Measurements from ENCODE around the gene MGAT4B.
A peak's percentile ranks its signal among the peaks of the same experiment; 100 is the strongest.
"Not testable (repeated sequence)": the region's sequence is repeated elsewhere in the genome, so short reads cannot be mapped to it uniquely, and the experiment has no call there.

MGAT4B gene

GRCh38 chr5:179794171-179794570, 12.5 kb downstream of the MGAT4B start:
- peak; percentile 21 for DNase-seq

- peak; percentile 86 for DNase-seq
These were observed 13.1 kb downstream of the MGAT4B start, which contains the start of gene LTC4S for GRCh38 chr5:179793468-179794139. TSS of gene LTC4S (plus strand) at chr5:179793986. CDS start at chr5:179794081, 95 bp downstream.

GRCh38 chr5:179792612-179793467, 13.8 kb downstream of the MGAT4B start:
- peak; percentile 25 for DNase-seq

DNA sequence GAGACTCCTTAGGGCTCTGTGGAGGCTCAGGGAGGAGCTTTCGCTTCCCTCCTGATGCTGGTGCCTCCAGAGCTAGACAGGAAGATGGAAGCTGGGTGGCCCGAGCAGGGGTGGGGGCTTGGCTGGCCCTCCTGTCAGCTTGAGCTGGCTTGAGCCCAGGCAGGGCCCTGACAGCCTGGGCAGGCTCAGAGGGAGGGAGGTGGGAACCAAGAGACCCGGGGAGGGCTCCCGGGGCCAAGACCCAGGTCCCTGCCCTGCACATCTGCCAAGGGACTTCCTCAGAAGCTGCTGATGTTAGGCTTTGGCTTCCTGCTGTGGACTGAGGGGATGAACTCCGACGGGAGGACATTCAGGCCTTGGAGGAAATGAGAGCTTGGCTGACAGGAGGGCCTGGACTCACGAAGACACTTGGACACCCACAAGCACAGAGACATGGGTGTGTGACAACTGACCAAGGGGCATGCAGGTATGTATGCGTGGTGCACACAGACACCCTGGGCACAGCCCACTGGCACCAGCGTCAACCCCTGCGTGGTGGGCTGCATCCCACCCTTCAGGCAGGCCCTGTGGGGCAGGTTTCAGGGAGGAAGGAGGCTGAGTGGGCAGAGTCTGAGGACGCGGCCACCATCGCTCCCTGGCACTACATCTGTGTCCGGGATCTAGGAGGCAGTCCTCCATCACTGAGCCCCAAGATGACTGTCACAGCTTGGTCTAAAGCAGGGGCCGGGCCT, 14.6 kb downstream of the MGAT4B start:
- peak; percentile 41 for DNase-seq

GRCh38 chr5:179789278-179789677, 17.4 kb downstream of the MGAT4B start:
- DNase-seq = not testable (repeated sequence)

DNA sequence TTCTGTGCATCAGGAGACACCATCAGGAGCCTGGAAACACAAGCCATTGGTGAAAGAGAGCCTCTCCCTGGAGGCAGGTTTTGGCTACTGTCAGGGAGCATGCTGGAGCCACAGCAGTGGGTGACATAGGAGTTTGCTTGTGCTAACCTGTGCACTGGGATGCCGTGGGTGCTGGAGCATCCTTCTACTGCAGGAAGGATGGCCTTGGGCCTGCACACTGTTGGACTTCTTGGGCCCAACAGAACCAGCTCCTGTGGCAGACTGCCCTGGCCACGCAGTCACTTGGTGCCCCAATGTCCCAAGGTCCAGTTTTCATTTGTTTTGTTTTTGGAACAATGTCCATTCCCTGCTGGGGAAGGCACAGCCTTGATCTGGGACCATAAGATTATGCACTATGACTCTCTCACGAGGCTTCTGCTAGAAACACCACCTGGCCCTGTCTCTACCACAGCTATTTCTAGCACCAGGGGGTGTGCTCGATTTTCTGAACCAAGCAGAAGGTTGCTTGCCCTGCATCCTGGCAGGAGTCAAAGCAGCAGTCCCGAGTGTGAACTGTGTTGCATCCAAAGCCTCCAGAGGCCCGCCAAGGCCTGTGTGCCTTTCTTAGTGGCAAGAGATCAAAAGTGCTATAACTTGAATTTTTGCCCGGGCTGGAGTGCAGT, 18.3 kb downstream of the MGAT4B start:
- DNase-seq = no peak

- no peak for DNase-seq
These were observed 19.8 kb downstream of the MGAT4B start for GRCh38 chr5:179786861-179787260.

- DNase-seq = no peak
These were observed 23.5 kb downstream of the MGAT4B start for GRCh38 chr5:179783128-179783527.

DNA sequence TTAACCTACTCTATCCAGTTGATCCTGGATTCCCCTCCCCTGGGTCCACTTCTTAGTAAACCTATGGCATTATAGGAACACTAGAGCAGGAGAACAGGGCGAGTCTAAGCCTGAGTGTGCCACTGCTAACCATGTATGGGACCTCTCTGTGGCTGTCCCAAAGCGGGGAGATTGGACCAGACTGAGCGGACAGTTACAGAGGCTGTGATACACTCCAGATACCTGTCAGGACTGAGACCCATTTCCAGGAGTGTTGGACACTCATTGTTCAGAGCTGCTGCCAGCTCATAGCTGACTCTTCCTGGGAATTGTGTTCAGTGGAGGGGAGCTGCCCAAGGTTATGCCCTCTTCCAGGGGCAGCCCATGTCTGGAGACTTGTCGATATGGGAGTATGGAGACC, 24.8 kb downstream of the MGAT4B start:
- DNase-seq = no peak

- no peak for DNase-seq
These were observed 26.3 kb downstream of the MGAT4B start for GRCh38 chr5:179780362-179780761.

DNA sequence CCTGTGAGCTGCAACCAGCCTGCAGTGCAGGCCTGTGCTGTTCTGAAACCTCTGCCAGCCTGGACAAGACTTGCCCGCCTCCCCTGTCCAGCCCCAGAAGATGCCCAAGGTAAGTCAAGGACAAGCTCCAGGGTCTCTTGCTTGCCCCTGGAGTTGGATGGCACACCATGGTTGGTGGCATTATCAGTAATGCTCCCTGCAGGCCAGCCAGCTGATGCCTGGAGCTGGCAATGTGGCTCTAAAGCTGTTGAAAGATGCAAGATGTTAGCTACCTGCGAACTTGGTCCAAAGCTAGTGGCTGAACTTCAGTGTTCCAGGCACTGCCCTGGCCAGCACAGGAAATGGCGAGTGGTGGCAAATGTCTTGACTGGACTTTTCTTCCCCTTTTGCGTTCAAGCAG, 26.8 kb downstream of the MGAT4B start:
- no peak for DNase-seq

DNA sequence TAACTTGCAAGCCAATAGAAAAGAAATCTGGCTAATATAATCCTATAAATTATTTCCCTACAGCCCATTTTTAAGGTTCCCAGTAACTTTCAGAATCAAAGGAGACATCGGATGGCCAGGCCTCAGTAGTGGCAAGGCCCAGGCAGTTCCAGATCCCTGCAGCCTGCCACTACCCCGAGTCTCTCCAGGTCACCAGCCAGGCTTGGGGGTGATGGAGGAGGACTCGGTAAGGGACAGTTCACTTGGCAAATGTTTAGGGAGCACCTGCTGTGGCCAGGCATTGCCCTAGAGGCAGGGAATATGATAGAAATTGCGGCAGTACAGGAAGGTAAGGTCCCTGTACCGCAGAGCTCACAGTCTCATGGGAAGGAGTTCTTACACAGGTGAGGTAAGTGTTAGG, 28.1 kb downstream of the MGAT4B start:
- DNase-seq = no peak

GRCh38 chr5:179777909-179778308, 28.8 kb downstream of the MGAT4B start:
- DNase-seq = no peak

- DNase-seq = no peak
These were observed 29.2 kb downstream of the MGAT4B start for GRCh38 chr5:179777456-179777855.

DNA sequence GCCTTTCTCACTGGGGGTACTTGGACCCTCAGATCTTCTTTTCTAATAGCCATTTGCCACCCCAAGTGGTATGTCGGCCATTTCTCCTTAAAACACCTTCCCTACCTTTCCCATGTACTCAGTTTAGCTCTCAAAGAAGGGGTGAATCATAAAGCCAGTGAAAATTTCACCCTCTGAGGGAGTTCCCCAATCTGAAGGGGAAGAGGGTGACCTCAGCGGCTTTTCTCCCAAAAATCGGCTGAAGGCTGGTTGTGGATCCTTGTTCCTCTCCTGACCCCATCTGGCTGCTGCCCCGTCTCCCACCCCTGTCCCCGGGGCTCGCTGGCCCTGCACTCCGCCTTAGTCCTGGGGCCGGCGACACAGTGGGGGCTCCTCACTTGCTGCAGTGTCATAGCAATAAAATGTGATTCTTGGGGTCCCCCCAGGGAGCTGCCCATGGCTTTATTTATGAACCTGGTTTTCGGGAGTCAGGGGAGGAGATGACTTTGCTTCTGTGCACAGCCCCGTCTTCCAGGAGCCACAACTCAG, 30.2 kb downstream of the MGAT4B start:
- DNase-seq = no peak

DNA sequence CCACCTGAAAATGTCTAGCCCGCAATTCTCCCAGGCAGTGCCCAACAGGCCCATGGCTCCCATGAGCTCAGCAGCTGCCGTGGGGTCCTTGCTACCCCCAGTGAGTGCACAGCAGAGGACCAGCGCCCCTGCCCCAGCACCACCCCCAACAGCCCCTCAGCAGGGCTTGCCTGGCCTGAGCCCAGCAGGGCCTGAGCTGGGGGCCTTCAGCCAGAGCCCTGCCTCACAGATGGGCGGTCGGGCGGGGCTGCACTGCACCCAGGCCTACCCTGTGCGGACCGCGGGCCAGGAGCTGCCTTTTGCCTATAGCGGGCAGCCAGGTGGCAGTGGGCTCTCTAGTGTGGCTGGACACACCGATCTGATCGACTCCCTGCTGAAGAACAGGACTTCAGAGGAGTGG, 32.2 kb downstream of the MGAT4B start:
- no peak for DNase-seq

GRCh38 chr5:179773686-179774040, 33.0 kb downstream of the MGAT4B start:
- DNase-seq = no peak

- DNase-seq = no peak
These were observed 34.3 kb downstream of the MGAT4B start for GRCh38 chr5:179772351-179772750.

GRCh38 chr5:179771311-179771895, 35.3 kb downstream of the MGAT4B start:
- no peak for DNase-seq

GRCh38 chr5:179769796-179770195, 36.9 kb downstream of the MGAT4B start:
- no peak for DNase-seq

- DNase-seq = no peak
These were observed 37.4 kb downstream of the MGAT4B start for GRCh38 chr5:179769271-179769670.

- DNase-seq = no peak
These were observed 38.2 kb downstream of the MGAT4B start for GRCh38 chr5:179768326-179769085.
